T47D (cell line): ENCODE results near the gene KATNAL1.

Source experiments
- DNase-seq, 2 experiments: peaks; one replicate each; pipeline versions ENCODE4 v3.0.0 to v3.0.0-alpha.2; 2011 to 2012; ENCODE audit warnings: low read depth in 1 of 2, low spot score in 1 of 2
- JUND ChIP-seq: IDR thresholded peaks from 2 replicates; pipeline ENCODE4 v1.6.1; 2012; ENCODE audit warnings: low read depth
- in situ Hi-C: cut with HindIII; loops from 2 replicates; pipeline ENCODE4 v1.10.0; 2016; ENCODE audit warnings: low sequenced_read_pairs, low pct_unique_long_range_greater_than_20kb

KATNAL1 gene

GRCh38 chr13:30307194-30307970 lies at the start of gene KATNAL1:
KATNAL1 (minus strand) TSS chr13:30307551; CDS start chr13:30283777, 23,774 bp downstream.
- peak; percentile 43 to 67 for DNase-seq
- in situ Hi-C loops = no loop called here
- no peak for TF ChIP-seq JUND

- in situ Hi-C loops = no loop called here
- DNase-seq = no peak
- TF ChIP-seq JUND = no peak
Measured at GRCh38 chr13:30355839-30356238, 48.5 kb upstream of the KATNAL1 start.

DNA sequence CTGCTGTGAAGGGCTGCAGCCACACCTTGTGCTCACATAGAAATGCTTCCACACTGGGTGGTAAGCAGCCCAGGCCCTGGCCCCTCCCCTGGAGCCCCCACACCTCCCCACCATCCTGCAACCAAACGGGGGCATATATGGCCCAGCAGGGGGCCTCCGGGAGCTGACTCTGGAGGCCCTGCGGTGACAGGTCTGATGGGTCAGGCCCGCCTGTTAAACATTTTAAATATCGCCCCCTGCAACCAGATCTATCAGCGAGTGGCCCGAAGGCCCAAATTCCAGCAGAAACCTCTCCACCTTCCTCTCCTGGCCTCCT lies 48.0 kb upstream of the KATNAL1 start:
- DNase-seq = no peak
- in situ Hi-C loops = no loop called here
- TF ChIP-seq JUND = no peak

- in situ Hi-C loops = no loop called here
- no peak for TF ChIP-seq JUND
- no peak for DNase-seq
Measured at GRCh38 chr13:30354493-30355383, 47.4 kb upstream of the KATNAL1 start.

DNA sequence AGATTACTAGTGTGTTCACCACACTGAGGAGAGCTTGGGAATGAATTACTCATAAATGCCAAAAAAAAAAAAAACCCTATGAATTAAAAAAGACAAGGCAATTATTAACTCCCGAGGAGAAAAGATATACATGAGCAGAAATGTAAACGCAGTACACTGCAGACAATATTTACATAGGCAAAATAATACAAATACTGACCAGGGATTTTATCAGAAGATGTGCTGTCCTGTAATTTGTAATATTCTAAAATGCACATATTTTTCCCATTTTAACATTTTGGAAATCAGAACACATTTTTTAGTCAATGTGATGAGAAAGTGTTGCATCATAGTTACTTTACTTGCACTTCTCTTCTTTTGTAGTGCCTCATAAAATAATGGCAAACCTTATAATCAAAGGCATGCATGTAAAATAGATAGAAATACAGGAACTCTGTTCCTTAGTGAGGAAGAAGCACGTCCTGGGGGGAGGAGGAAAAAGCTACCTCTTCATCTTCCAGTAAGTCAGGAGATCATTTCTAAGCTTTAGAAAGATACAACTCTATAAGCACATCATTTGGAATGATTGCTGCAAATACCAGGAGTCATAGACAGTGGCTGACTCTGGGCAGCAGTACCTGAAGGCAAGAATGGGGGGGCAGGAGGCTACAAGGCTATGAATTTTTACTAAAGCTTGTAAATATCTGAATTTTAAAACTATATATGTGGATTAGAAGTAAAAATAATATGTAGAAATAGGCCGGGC lies 46.3 kb upstream of the KATNAL1 start:
- in situ Hi-C loops = no loop called here
- no peak for TF ChIP-seq JUND
- no peak for DNase-seq

- in situ Hi-C loops = no loop called here
- TF ChIP-seq JUND = no peak
- no peak for DNase-seq
Measured at GRCh38 chr13:30353060-30353459, 45.7 kb upstream of the KATNAL1 start.

DNA sequence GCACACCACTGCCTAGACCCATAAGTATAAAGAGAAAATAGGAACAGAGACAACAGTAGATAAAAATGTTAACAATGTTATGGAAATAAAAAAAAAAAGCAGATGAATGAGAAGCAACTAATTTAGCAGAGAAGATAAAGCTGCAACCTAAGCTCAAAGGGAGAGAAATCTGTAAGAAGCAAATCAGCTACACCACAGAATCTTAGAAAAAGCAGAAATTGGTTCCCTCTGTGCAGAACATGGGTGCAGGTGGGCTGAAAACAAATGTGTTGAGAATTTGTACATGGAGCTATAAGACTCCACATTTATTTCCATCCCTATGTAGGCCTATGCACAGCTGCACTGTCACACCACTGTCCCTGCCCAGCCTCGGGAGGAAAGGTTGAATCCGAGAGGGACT lies 44.8 kb upstream of the KATNAL1 start:
- TF ChIP-seq JUND = no peak
- in situ Hi-C loops = no loop called here

DNA sequence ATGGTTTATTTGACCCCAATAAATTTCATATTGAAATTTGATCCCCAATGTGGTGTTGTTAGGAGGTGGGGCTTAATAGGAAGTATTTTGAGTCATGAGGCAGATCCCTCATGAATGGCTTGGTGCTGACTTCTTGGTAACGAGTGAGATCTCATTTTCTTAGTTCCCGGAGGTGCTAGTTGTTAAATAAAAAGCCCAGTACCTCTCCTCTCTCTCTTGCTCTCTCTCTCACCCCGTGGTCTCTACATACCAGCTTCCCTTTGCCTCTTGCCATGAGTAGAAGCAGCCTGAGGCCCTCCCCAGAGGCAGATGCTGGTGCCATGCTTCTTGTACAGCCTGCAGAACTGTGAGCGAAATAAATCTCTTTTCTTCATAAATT lies 39.4 kb upstream of the KATNAL1 start:
- no peak for DNase-seq
- in situ Hi-C loops = no loop called here
- TF ChIP-seq JUND = no peak

More for the DNA sequence above, 44.8 kb upstream of the KATNAL1 start:
- DNase-seq = no peak

- DNase-seq = no peak
- TF ChIP-seq JUND = no peak
- in situ Hi-C loops = no loop called here
Measured at GRCh38 chr13:30346153-30346788, 38.9 kb upstream of the KATNAL1 start.

GRCh38 chr13:30345426-30346100 lies 38.2 kb upstream of the KATNAL1 start:
- in situ Hi-C loops = no loop called here
- no peak for DNase-seq
- TF ChIP-seq JUND = no peak

DNA sequence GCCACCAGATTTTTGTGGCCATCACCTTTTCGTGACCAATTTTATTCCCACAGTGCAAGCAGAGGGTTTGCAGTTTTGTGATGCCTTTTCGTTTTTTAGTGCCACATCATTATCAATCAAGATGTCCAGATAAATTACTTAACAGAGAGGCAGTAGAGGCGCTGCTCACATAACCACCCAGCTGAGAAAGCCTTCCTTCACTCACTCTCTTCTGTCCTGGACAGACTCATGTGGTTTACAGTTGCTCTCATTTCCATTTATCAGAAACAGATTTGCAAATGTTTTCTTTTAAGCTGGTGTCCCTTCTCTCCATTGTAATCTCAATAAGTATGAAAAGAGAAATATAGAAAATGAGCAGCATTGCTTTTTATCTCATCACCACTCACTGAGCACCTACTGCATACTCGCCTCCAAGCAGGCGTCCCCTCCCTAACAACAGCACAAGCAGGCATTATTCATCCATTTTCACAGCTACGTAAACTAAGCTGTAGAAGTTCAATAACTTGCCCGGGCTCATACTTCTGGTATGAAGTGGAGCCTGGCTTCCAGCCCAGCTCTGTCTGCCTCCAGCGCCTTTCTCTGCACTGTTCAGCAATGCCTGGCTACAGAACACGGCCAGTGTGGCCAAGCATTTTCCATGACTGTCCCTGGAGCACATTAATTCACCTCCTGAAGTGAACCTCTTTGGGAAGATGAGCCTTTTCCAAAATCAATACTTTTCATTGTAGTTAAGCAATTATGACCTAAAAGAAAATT lies 34.6 kb upstream of the KATNAL1 start:
- TF ChIP-seq JUND = no peak
- peak; percentile 35 to 78 for DNase-seq
- in situ Hi-C loops = no loop called here
